Mucosa of gallbladder (tissue), 1 donor: ENCODE results near the gene C1orf185. TPM values are rescaled to one million over a fixed set of nuclear protein-coding genes. Genes with fewer than 3 reads are reported as not detected.

Experiments used
- total RNA-seq: library from RNA; stranded (reverse); gene quantifications from one replicate; pipeline ENCODE4 v1.2.1, GENCODE V29; 2021
- donor health status: DM: no; HTN: no; CAD: no.

Gene C1orf185
- total RNA-seq, 1 donor from 2014 or later = not detected

Other genes with a start within 250 kb of the C1orf185 start
- 40.5 TPM for gene FAF1, start 142.0 kb upstream of the C1orf185 start, total RNA-seq
- gene CDKN2C, start 132.0 kb upstream of the C1orf185 start, total RNA-seq = 9.0 TPM
- gene RNF11, start 134.0 kb downstream of the C1orf185 start, total RNA-seq = 94.0 TPM
- 62.3 TPM for gene TTC39A, start 228.3 kb downstream of the C1orf185 start, total RNA-seq